ENCODE data around the gene SCAF1.

- no peak for TF ChIP-seq GATA2 (IDR thresholded peaks at IDR 0.05; ENCODE audit: low read depth, low read length)
- no peak for TF ChIP-seq GATA3 (IDR thresholded peaks at IDR 0.05; ENCODE audit: low read depth, low read length)
Measured at GRCh38 chr19:49689133-49690078, 47.4 kb downstream of the SCAF1 start, which contains the start of gene ADM5.
